BLaER1 (cell line): ENCODE measurements around the gene CELF2.

Source experiments
- H3K27ac ChIP-seq: shearing (Covaris generic); formaldehyde crosslinking; 2 replicates; pipeline ENCODE4 v1.8.1; 2022
- H3K27me3 ChIP-seq: shearing (Covaris generic); formaldehyde crosslinking; 2 replicates; pipeline ENCODE4 v1.8.1; 2022
- H3K36me3 ChIP-seq: shearing (Covaris generic); formaldehyde crosslinking; 2 replicates; pipeline ENCODE4 v1.8.1; 2022
- H3K4me1 ChIP-seq: shearing (Covaris generic); formaldehyde crosslinking; 2 replicates; pipeline ENCODE4 v1.8.1; 2022
- H3K4me2 ChIP-seq: shearing (Covaris generic); formaldehyde crosslinking; 2 replicates; pipeline ENCODE4 v1.8.1; 2022
- H3K4me3 ChIP-seq: shearing (Covaris generic); formaldehyde crosslinking; 2 replicates; pipeline ENCODE4 v1.8.1; 2022
- H3K9ac ChIP-seq: shearing (Covaris generic); formaldehyde crosslinking; 2 replicates; pipeline ENCODE4 v1.8.1; 2022
- H3K9me3 ChIP-seq: shearing (Covaris generic); formaldehyde crosslinking; 2 replicates; pipeline ENCODE4 v1.8.1; 2022
- H4K20me1 ChIP-seq: shearing (Covaris generic); formaldehyde crosslinking; 2 replicates; pipeline ENCODE4 v1.8.1; 2022
- Cebpa-rat ChIP-seq: shearing (Covaris generic); IDR thresholded peaks from 2 replicates; pipeline ENCODE4 v1.8.1; 2022

The CELF2 gene

GRCh38 chr10:11106621-11107374, 89.1 kb downstream of the CELF2 start:
- H3K27me3 ChIP-seq = no peaks in the 10 kb centered on the region
- no peaks in the 10 kb centered on the region for H3K36me3 ChIP-seq
- H3K9ac ChIP-seq = no peak overlapping the region
- H4K20me1 ChIP-seq = no peaks in the 10 kb centered on the region
- H3K4me3 ChIP-seq = no peak overlapping the region
- H3K4me1 ChIP-seq = peaks cover 5% of the 10 kb centered on the region; the same call in 1 of the 2 replicates
- H3K9me3 ChIP-seq = peaks cover 13% of the 10 kb centered on the region
- TF ChIP-seq Cebpa-rat = no peak
- no peak overlapping the region for H3K27ac ChIP-seq
- H3K4me2 ChIP-seq = no peak overlapping the region

GRCh38 chr10:11107948-11108347, 90.3 kb downstream of the CELF2 start:
- H3K4me2 ChIP-seq = no peak overlapping the region
- H3K4me3 ChIP-seq = no peak overlapping the region
- H3K27ac ChIP-seq = no peak overlapping the region
- no peak overlapping the region for H3K9ac ChIP-seq
- H3K27me3 ChIP-seq = no peaks in the 10 kb centered on the region
- peaks cover 5% of the 10 kb centered on the region; the same call in 1 of the 2 replicates for H3K4me1 ChIP-seq
- H3K9me3 ChIP-seq = peaks cover 13% of the 10 kb centered on the region
- no peaks in the 10 kb centered on the region for H3K36me3 ChIP-seq
- no peaks in the 10 kb centered on the region for H4K20me1 ChIP-seq
- TF ChIP-seq Cebpa-rat = no peak

- Histone ChIP-seq H3K4me3 (no peak overlapping the region), H3K36me3 (no peaks in the 10 kb centered on the region), H3K9me3 (peaks cover 13% of the 10 kb centered on the region), H3K9ac (no peak overlapping the region), H3K27me3 (no peaks in the 10 kb centered on the region), H3K27ac (no peak overlapping the region), H3K4me1 (peaks cover 8% of the 10 kb centered on the region), H3K4me2 (no peak overlapping the region), H4K20me1 (no peaks in the 10 kb centered on the region)
- TF ChIP-seq Cebpa-rat = no peak
Observed at GRCh38 chr10:11108356-11108755, 90.7 kb downstream of the CELF2 start.

GRCh38 chr10:11109590-11109989, 91.9 kb downstream of the CELF2 start:
- Histone ChIP-seq H3K4me1 (peaks cover 13% of the 10 kb centered on the region), H3K27ac (no peak overlapping the region), H4K20me1 (no peaks in the 10 kb centered on the region), H3K9me3 (peaks cover 13% of the 10 kb centered on the region), H3K9ac (no peak overlapping the region), H3K4me2 (no peak overlapping the region), H3K4me3 (no peak overlapping the region), H3K36me3 (no peaks in the 10 kb centered on the region), H3K27me3 (no peaks in the 10 kb centered on the region)
- TF ChIP-seq Cebpa-rat = no peak

- H3K9me3 ChIP-seq = peaks cover 13% of the 10 kb centered on the region
- no peak overlapping the region for H3K27ac ChIP-seq
- H3K4me1 ChIP-seq = peaks cover 13% of the 10 kb centered on the region
- H4K20me1 ChIP-seq = no peaks in the 10 kb centered on the region
- TF ChIP-seq Cebpa-rat = no peak
- H3K9ac ChIP-seq = no peak overlapping the region
- no peaks in the 10 kb centered on the region for H3K27me3 ChIP-seq
- no peak overlapping the region for H3K4me2 ChIP-seq
- no peak overlapping the region for H3K4me3 ChIP-seq
- no peaks in the 10 kb centered on the region for H3K36me3 ChIP-seq
Observed at GRCh38 chr10:11110539-11110938, 92.9 kb downstream of the CELF2 start.

- Histone ChIP-seq H4K20me1 (no peaks in the 10 kb centered on the region), H3K4me1 (peaks cover 13% of the 10 kb centered on the region), H3K9me3 (peaks cover 13% of the 10 kb centered on the region), H3K27ac (no peak overlapping the region), H3K9ac (no peak overlapping the region), H3K4me3 (no peak overlapping the region), H3K36me3 (no peaks in the 10 kb centered on the region), H3K4me2 (no peak overlapping the region), H3K27me3 (no peaks in the 10 kb centered on the region)
- no peak for TF ChIP-seq Cebpa-rat
Observed at GRCh38 chr10:11111490-11111889, 93.8 kb downstream of the CELF2 start.

- Histone ChIP-seq H3K9ac (no peak overlapping the region), H3K27me3 (no peaks in the 10 kb centered on the region), H3K4me2 (no peak overlapping the region), H4K20me1 (no peaks in the 10 kb centered on the region), H3K4me1 (peaks cover 8% of the 10 kb centered on the region), H3K27ac (no peak overlapping the region), H3K36me3 (no peaks in the 10 kb centered on the region), H3K4me3 (no peak overlapping the region), H3K9me3 (peaks cover 13% of the 10 kb centered on the region)
- no peak for TF ChIP-seq Cebpa-rat
Observed at GRCh38 chr10:11112718-11113117, 95.0 kb downstream of the CELF2 start.

- Histone ChIP-seq H3K9me3 (peaks cover 13% of the 10 kb centered on the region), H3K27me3 (no peaks in the 10 kb centered on the region), H3K9ac (no peak overlapping the region), H4K20me1 (no peaks in the 10 kb centered on the region), H3K4me1 (peaks cover 8% of the 10 kb centered on the region), H3K4me3 (no peak overlapping the region), H3K36me3 (no peaks in the 10 kb centered on the region), H3K4me2 (peak overlapping the region; percentile 34; the same call in 1 of the 2 replicates), H3K27ac (no peak overlapping the region)
- TF ChIP-seq Cebpa-rat = no peak
Observed at GRCh38 chr10:11113156-11113555, 95.5 kb downstream of the CELF2 start.

GRCh38 chr10:11114269-11114668, 96.6 kb downstream of the CELF2 start:
- H3K27me3 ChIP-seq = no peaks in the 10 kb centered on the region
- no peak overlapping the region for H3K4me3 ChIP-seq
- TF ChIP-seq Cebpa-rat = no peak
- H3K27ac ChIP-seq = no peak overlapping the region
- no peaks in the 10 kb centered on the region for H4K20me1 ChIP-seq
- H3K4me1 ChIP-seq = peaks cover 8% of the 10 kb centered on the region
- peaks cover 9% of the 10 kb centered on the region for H3K9me3 ChIP-seq
- no peak overlapping the region for H3K9ac ChIP-seq
- no peak overlapping the region for H3K4me2 ChIP-seq
- H3K36me3 ChIP-seq = no peaks in the 10 kb centered on the region

GRCh38 chr10:11115337-11115736, 97.7 kb downstream of the CELF2 start:
- no peak overlapping the region for H3K4me3 ChIP-seq
- no peak for TF ChIP-seq Cebpa-rat
- H3K4me2 ChIP-seq = no peak overlapping the region
- H3K4me1 ChIP-seq = peaks cover 8% of the 10 kb centered on the region
- H3K27ac ChIP-seq = no peak overlapping the region
- H3K27me3 ChIP-seq = no peaks in the 10 kb centered on the region
- no peaks in the 10 kb centered on the region for H3K36me3 ChIP-seq
- no peaks in the 10 kb centered on the region for H3K9me3 ChIP-seq
- no peak overlapping the region for H3K9ac ChIP-seq
- H4K20me1 ChIP-seq = no peaks in the 10 kb centered on the region
